ENCODE data around the gene ADAM10. TPM values are rescaled to one million over a fixed set of nuclear protein-coding genes. Genes with fewer than 3 reads are reported as not detected.

Gene ADAM10
- total RNA-seq, 2 experiments from 2014 or later, result 70.7 to 76.3 TPM

DNA sequence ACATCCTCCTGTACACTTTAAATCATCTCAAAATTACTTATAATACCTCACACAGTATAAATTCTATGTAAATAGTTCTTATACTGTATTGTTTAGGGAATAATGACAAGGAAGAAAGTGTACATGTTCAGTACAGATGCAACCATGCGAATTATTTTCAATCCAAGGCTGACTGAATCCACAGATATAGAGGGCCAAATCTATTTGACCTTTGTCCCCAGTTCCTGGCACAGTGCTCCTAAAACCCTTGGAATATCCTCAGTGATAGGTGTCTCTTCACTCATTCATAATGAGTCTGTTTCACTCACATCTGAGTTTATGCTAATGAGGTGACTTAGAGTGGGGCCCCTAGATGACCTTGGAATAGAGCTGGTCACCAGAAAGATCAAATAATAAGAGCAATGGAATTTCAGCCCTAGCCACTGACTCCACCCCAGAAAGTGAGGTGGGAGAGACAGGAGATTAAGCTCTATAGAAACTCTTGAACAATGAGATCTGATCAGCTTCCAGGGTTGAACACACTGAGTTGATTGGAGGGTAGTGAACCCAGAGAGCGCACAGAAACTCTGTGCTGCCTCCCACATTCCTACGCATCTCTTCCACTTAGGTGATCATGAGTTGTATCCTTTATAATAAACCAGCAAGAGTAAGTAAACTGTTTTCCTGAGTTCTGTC is 65.3 kb downstream of the ADAM10 start:
- H3K4me1 Mint-ChIP-seq (ENCODE audit: low read depth), result peaks cover 23% of the 10 kb centered on the region
- no peaks in the 10 kb centered on the region for H3K27me3 Mint-ChIP-seq (ENCODE audit: low read depth)
- no peak for DNase-seq
- intact Hi-C loops (cut with micrococcal nuclease), result no loop called here
- no peak overlapping the region for H3K27ac Mint-ChIP-seq
- H3K4me3 Mint-ChIP-seq, result no peak overlapping the region
- CTCF ChIA-PET, result no interaction called here
- peaks cover 9% of the 10 kb centered on the region for H3K36me3 Mint-ChIP-seq (ENCODE audit: low read depth)
- H3K9me3 Mint-ChIP-seq, result no peaks in the 10 kb centered on the region

DNA sequence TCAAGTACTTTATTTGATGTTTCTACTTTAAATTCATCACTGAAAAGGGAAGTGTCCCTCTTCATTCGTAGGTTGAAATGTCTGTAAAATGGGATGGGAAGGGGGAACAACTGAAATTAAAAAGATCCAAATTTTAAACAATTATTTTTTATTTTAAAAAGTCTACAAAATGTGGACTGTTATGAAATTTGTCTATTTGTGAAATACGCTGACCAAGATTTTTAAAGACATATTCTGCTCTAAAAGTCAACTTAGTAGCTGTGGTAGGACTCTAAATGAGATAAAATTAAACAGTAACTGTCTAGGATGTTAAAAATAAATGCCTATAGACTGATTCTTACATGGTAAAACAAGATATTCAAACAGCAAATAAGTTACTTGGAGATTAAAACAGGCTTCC is 67.3 kb downstream of the ADAM10 start:
- Mint-ChIP-seq H3K27me3 (ENCODE audit: low read depth) (no peaks in the 10 kb centered on the region), H3K4me1 (ENCODE audit: low read depth) (peaks cover 20% of the 10 kb centered on the region), H3K4me3 (no peak overlapping the region), H3K36me3 (ENCODE audit: low read depth) (peaks cover 10% of the 10 kb centered on the region), H3K27ac (no peak overlapping the region), H3K9me3 (no peaks in the 10 kb centered on the region)
- intact Hi-C loops (cut with micrococcal nuclease), result no loop called here
- CTCF ChIA-PET, result no interaction called here
- no peak for DNase-seq

DNA sequence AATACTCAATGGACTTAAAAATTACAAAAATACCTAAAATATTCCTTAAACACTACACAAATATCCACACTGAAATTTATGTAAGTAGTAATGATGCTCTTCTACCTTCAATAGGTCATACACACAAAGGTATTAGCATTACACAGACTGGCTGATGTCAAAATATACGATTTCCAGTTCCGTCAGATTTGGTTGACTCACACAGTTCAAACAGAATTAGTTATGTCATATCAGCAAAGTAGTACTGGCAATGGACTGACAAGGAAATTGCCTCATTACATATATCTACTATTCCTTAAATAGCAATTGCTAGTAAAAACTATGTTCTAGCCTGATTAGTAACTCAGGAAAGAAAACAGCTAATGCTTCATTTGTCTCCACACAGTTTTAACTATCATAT is 70.8 kb downstream of the ADAM10 start:
- H3K9me3 Mint-ChIP-seq, result no peaks in the 10 kb centered on the region
- H3K27me3 Mint-ChIP-seq (ENCODE audit: low read depth), result no peaks in the 10 kb centered on the region
- CTCF ChIA-PET, result no interaction called here
- H3K4me3 Mint-ChIP-seq, result no peak overlapping the region
- intact Hi-C loops (cut with micrococcal nuclease), result no loop called here
- no peak overlapping the region for H3K27ac Mint-ChIP-seq
- peaks cover 5% of the 10 kb centered on the region for H3K36me3 Mint-ChIP-seq (ENCODE audit: low read depth)
- DNase-seq, result no peak
- H3K4me1 Mint-ChIP-seq (ENCODE audit: low read depth), result peaks cover 11% of the 10 kb centered on the region

DNA sequence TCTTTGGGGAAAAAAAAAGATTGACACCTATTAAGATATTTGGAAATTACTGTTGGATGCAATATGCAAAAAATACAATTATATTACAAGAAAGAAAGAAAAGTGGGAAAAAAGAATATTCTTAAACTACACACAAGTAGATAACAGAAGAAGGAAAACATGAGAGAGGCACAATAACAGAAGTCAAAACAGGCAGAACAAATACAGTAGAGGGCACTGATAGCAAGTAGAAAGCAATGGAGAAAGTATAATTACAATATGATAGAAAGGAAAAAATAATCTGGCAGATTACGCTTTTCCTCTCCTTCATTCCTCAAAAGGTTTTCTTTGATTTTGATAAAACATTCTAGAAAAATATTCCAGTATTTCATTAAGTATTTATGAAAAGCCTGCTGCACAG is 72.1 kb downstream of the ADAM10 start:
- CTCF ChIA-PET, result interaction anchor here (0.6 to 0.9 kb wide), 3 partner anchors 70 to 253 kb away, joined by 3 to 8 read pairs (median 4); no protein-coding TSS in a partner anchor
- Mint-ChIP-seq H3K27ac (no peak overlapping the region), H3K4me3 (no peak overlapping the region), H3K27me3 (ENCODE audit: low read depth) (no peaks in the 10 kb centered on the region), H3K4me1 (ENCODE audit: low read depth) (peaks cover 9% of the 10 kb centered on the region), H3K36me3 (ENCODE audit: low read depth) (peaks cover 5% of the 10 kb centered on the region), H3K9me3 (no peaks in the 10 kb centered on the region)
- intact Hi-C loops (cut with micrococcal nuclease), result no loop called here
- DNase-seq, result no peak

DNA sequence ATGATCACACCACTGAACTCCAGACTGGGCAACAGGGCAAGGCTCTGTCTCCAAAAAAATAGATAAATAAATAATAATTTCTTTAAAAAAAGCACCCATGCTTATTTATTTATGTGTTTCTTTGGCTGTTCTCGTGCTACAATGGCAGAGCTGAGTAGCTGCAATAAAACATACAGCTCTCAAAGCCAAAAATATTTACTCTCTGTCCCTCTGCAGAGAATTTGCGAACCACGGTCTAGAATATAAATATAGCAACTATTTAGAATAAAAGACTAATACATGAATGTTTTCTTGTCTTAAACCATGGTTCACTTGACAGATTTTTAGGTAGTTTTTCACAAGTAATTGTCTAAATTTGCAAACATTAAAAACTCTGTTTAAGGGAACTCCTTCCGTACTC is 72.7 kb downstream of the ADAM10 start:
- H3K9me3 Mint-ChIP-seq, result no peaks in the 10 kb centered on the region
- DNase-seq, result no peak
- H3K4me1 Mint-ChIP-seq (ENCODE audit: low read depth), result peaks cover 9% of the 10 kb centered on the region
- CTCF ChIA-PET, result interaction anchor here (0.7 kb wide), 1 partner anchor 129 kb away, joined by 3 read pairs; no protein-coding TSS in a partner anchor
- no peak overlapping the region for H3K4me3 Mint-ChIP-seq
- H3K27ac Mint-ChIP-seq, result no peak overlapping the region
- H3K27me3 Mint-ChIP-seq (ENCODE audit: low read depth), result no peaks in the 10 kb centered on the region
- H3K36me3 Mint-ChIP-seq (ENCODE audit: low read depth), result peaks cover 5% of the 10 kb centered on the region
- intact Hi-C loops (cut with micrococcal nuclease), result no loop called here

DNA sequence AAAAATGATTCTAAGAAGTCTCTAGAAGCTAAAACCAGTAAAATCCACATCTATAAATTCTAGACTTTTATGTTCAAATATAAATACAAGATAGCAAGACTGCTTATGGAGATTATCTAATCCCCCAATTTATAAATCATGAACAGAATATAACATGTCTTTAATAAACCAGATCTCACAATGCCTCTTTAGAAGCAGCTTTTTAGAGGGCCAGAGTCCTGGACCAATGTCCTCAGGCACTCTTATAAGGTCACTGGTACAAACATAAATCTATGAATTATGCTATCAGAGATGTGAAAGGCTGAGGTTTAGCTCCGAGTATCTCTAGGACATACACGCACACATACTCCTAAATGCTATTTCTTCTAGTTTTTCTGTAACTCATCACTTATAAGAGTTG is 78.3 kb downstream of the ADAM10 start:
- intact Hi-C loops (cut with micrococcal nuclease), result no loop called here
- Mint-ChIP-seq H3K4me3 (no peak overlapping the region), H3K27ac (no peak overlapping the region), H3K9me3 (no peaks in the 10 kb centered on the region), H3K27me3 (ENCODE audit: low read depth) (no peaks in the 10 kb centered on the region), H3K36me3 (ENCODE audit: low read depth) (no peaks in the 10 kb centered on the region), H3K4me1 (ENCODE audit: low read depth) (peaks cover 2% of the 10 kb centered on the region)
- CTCF ChIA-PET, result interaction anchor here (0.6 kb wide), 1 partner anchor 252 kb away, joined by 4 read pairs; no protein-coding TSS in a partner anchor
- no peak for DNase-seq

DNA sequence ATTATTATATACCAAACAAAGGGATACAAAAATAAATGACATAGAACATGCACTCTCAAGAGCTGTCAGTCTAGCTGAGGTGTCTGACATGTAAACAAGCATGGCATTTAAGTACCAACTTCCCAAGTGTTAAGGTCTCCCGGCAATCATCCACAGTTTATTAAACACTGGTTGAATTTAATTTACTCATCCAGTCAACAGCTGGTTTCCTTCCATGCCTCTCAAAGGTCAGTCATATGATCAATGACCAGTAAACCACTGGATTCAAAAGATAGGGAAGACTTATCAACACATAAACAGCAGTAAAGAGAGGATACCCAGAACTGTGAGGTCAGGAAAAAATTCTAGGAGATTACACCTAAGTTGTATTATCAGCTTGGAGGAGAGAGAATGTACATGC is 80.4 kb downstream of the ADAM10 start:
- intact Hi-C loops (cut with micrococcal nuclease), result no loop called here
- no peak overlapping the region for H3K4me3 Mint-ChIP-seq
- DNase-seq, result no peak
- H3K4me1 Mint-ChIP-seq (ENCODE audit: low read depth), result peaks cover 2% of the 10 kb centered on the region
- H3K27ac Mint-ChIP-seq, result no peak overlapping the region
- no peaks in the 10 kb centered on the region for H3K27me3 Mint-ChIP-seq (ENCODE audit: low read depth)
- CTCF ChIA-PET, result no interaction called here
- H3K9me3 Mint-ChIP-seq, result no peaks in the 10 kb centered on the region
- peaks cover 5% of the 10 kb centered on the region for H3K36me3 Mint-ChIP-seq (ENCODE audit: low read depth)

DNA sequence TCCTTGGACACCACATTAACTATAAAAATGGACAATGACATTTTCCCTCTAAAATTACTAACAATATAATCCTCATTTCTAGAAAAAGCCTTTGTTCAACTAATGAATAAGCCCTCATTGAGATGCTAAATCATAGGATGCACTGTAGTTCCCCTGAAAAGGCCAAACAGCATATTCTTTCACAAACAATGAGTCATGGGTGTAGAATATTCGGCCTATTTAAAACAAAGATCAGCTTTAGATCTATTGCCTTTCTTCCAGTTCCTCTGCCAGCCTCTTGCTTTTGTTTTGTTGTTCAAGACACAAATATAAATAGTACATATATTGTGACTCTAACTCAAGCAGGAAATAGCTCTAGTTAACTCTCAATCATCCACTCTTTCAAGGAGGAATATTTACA is 82.5 kb downstream of the ADAM10 start:
- DNase-seq, result no peak
- H3K4me3 Mint-ChIP-seq, result no peak overlapping the region
- intact Hi-C loops (cut with micrococcal nuclease), result no loop called here
- no peak overlapping the region for H3K27ac Mint-ChIP-seq
- no peaks in the 10 kb centered on the region for H3K9me3 Mint-ChIP-seq
- peaks cover 19% of the 10 kb centered on the region for H3K36me3 Mint-ChIP-seq (ENCODE audit: low read depth)
- H3K4me1 Mint-ChIP-seq (ENCODE audit: low read depth), result peaks cover 2% of the 10 kb centered on the region
- CTCF ChIA-PET, result interaction anchor here (0.7 kb wide), 1 partner anchor 61 kb away, joined by 3 read pairs; no protein-coding TSS in a partner anchor
- no peaks in the 10 kb centered on the region for H3K27me3 Mint-ChIP-seq (ENCODE audit: low read depth)

DNA sequence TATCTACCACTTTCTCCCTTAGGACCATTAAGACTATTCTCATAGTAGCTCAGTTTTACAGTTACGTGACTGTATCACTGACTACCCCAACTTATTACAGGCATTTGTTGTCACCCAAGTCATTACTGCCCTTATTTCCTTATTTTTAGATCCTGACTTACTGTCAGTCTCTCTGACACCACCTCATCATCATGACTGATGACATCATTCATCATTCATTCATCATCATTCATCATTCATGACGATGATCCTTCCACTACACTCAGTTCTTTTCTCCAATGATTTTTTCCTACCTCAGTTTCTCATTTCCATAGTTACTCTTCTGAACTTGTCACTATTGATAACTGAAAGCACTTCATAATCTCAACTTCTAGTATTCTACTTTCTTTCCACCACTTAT is 83.8 kb downstream of the ADAM10 start:
- Mint-ChIP-seq H3K4me3 (no peak overlapping the region), H3K27me3 (ENCODE audit: low read depth) (no peaks in the 10 kb centered on the region), H3K27ac (no peak overlapping the region), H3K4me1 (ENCODE audit: low read depth) (peaks cover 2% of the 10 kb centered on the region), H3K36me3 (ENCODE audit: low read depth) (peaks cover 29% of the 10 kb centered on the region), H3K9me3 (peaks cover 3% of the 10 kb centered on the region)
- no peak for DNase-seq
- intact Hi-C loops (cut with micrococcal nuclease), result no loop called here
- CTCF ChIA-PET, result interaction anchor here (0.7 kb wide), 1 partner anchor 91 kb away, joined by 3 read pairs; no protein-coding TSS in a partner anchor

DNA sequence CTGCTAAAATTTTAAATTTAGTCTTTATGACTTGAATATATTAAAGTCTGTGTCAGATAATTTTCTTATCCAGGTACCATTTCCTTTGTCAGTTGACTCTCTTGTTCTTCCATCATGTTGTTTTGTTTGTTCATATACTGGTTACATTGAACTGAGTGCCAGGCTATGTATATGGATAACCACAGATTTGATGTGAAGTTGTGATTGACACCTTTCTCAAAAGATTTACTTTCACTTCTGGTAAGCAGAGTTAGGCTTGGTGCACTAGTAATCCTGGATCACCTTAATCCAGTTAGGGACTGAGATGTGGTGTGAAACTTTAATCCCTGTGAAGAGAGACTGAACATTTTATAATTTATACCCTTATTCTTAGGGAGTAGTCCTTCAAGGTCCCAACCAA is 99.4 kb downstream of the ADAM10 start:
- no peak for DNase-seq
- Mint-ChIP-seq H3K4me3 (no peak overlapping the region), H3K27ac (no peak overlapping the region), H3K36me3 (ENCODE audit: low read depth) (peaks cover 20% of the 10 kb centered on the region), H3K9me3 (peaks cover 2% of the 10 kb centered on the region), H3K27me3 (ENCODE audit: low read depth) (no peaks in the 10 kb centered on the region), H3K4me1 (ENCODE audit: low read depth) (peaks cover 2% of the 10 kb centered on the region)
- CTCF ChIA-PET, result no interaction called here
- intact Hi-C loops (cut with micrococcal nuclease), result no loop called here

DNA sequence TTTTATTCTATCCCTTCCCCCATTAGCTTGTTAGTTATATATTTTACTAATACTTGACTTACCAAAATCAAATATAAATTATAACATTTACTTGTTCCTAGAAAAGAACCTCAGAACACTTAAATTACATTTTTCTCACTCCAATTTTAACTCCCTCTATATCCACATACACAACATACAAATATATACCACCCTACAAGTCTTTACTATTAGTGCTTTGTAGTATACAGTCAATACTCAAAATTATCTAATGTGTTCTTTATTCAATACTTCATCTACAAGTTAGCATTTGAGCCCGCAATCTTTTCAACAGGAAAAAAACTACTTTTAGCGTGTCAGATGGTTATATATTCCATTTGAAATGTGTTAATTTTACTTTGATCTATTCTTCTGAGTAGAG is 100.3 kb downstream of the ADAM10 start:
- CTCF ChIA-PET, result no interaction called here
- no peaks in the 10 kb centered on the region for H3K9me3 Mint-ChIP-seq
- H3K27ac Mint-ChIP-seq, result no peak overlapping the region
- H3K36me3 Mint-ChIP-seq (ENCODE audit: low read depth), result peaks cover 16% of the 10 kb centered on the region
- no peak overlapping the region for H3K4me3 Mint-ChIP-seq
- H3K27me3 Mint-ChIP-seq (ENCODE audit: low read depth), result no peaks in the 10 kb centered on the region
- H3K4me1 Mint-ChIP-seq (ENCODE audit: low read depth), result peaks cover 2% of the 10 kb centered on the region
- intact Hi-C loops (cut with micrococcal nuclease), result no loop called here
- no peak for DNase-seq

DNA sequence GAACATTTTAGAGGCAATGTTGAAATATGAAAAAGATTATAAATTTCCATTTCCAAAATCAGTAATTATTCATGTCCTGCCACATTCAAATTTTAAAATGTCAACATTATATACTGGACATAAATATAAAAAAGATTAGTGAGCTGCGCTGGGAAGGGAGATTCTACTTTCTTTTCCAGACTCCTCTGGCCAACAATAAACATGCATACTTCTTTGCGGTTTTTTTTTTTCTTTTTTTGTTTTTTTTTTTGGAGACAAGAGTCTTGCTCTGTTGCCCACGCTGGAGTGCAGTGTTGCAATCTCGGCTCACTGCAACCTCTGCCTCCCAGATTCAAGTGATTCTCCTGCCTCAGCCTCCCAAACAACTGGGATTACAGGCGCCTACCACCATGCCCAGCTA is 105.5 kb downstream of the ADAM10 start:
- no peak overlapping the region for H3K4me3 Mint-ChIP-seq
- CTCF ChIA-PET, result no interaction called here
- H3K27me3 Mint-ChIP-seq (ENCODE audit: low read depth), result no peaks in the 10 kb centered on the region
- peaks cover 18% of the 10 kb centered on the region for H3K36me3 Mint-ChIP-seq (ENCODE audit: low read depth)
- H3K9me3 Mint-ChIP-seq, result no peaks in the 10 kb centered on the region
- intact Hi-C loops (cut with micrococcal nuclease), result no loop called here
- H3K4me1 Mint-ChIP-seq (ENCODE audit: low read depth), result peaks cover 14% of the 10 kb centered on the region
- H3K27ac Mint-ChIP-seq, result no peak overlapping the region
- no peak for DNase-seq

DNA sequence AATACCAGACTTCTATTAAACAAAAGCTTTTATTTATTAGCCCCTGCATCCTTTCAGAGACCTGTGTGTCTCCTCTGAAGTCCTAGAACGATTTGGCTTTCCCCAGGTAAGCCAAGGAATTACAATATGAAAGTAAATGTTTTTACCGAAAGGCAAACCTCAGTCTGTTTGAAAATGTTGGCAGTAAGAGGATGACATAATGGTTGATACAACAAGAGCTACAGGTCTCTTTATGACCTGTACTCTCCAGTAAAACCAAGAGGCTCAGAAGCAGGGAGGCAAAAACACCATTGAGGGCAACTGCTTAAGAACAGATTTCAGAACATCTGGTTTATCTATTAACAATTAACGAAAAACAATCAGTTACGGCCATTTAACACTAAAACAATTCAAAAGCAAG is 107.8 kb downstream of the ADAM10 start:
- intact Hi-C loops (cut with micrococcal nuclease), result no loop called here
- Mint-ChIP-seq H3K27ac (no peak overlapping the region), H3K36me3 (ENCODE audit: low read depth) (peaks cover 26% of the 10 kb centered on the region), H3K4me3 (no peak overlapping the region), H3K9me3 (peaks cover 1% of the 10 kb centered on the region), H3K27me3 (ENCODE audit: low read depth) (no peaks in the 10 kb centered on the region), H3K4me1 (ENCODE audit: low read depth) (peaks cover 18% of the 10 kb centered on the region)
- DNase-seq, result no peak
- CTCF ChIA-PET, result no interaction called here

Data from activated naive CD4-positive, alpha-beta T cell treated with anti-CD3 and anti-CD28 coated beads for 36 hours (primary cell).